CD14-positive monocyte (primary cell): ENCODE measurements around the gene TMEM170A. TPM values are rescaled to one million over a fixed set of nuclear protein-coding genes. Genes with fewer than 3 reads are reported as not detected.
A peak's percentile ranks its signal among the peaks of the same experiment; 100 is the strongest.

ENCODE experiments used
- DNase-seq, 3 donors: peaks; one replicate each; pipeline ENCODE4 v3.0.0-alpha.2; 2011 to 2022
- H2AFZ ChIP-seq: 2 replicates; pipeline ENCODE4 v1.6.0; 2012; ENCODE audit warnings: mild to moderate bottlenecking, low read depth, low read length, inconsistent platforms; ENCODE audit not compliant: insufficient read depth, poor library complexity, severe bottlenecking
- H3K27ac ChIP-seq, 2 donors: 1 replicate in 1 of 2; 2 replicates in 1 of 2; pipeline ENCODE4 v1.5.1; 2012 to 2013; ENCODE audit warnings: low read length in 2 of 2, control low read depth in 1 of 2, inconsistent platforms in 1 of 2, low read depth in 1 of 2, mild to moderate bottlenecking in 1 of 2
- H3K27me3 ChIP-seq, 2 donors: one replicate each; pipeline versions ENCODE4 v1.6.0 to v1.6.1; 2011 to 2013; ENCODE audit warnings: low read length in 2 of 2; ENCODE audit not compliant: control insufficient read depth in 2 of 2, insufficient read depth in 2 of 2
- H3K36me3 ChIP-seq, 2 donors: replicated peaks in 1 of 2; 1 replicate in 1 of 2; 2 replicates in 1 of 2; pipeline versions ENCODE4 v1.5.1 to v1.6.1; 2012 to 2013; ENCODE audit warnings: low read length in 2 of 2, control low read depth in 1 of 2, inconsistent platforms in 1 of 2, mild to moderate bottlenecking in 1 of 2; ENCODE audit not compliant: insufficient read depth in 2 of 2, control insufficient read depth in 1 of 2
- H3K4me1 ChIP-seq, 2 donors: 1 replicate in 1 of 2; 2 replicates in 1 of 2; pipeline versions ENCODE4 v1.5.1 to v1.6.1; 2012 to 2013; ENCODE audit warnings: low read length in 2 of 2, control low read depth in 1 of 2, inconsistent platforms in 1 of 2, mild to moderate bottlenecking in 1 of 2, moderate library complexity in 1 of 2; ENCODE audit not compliant: insufficient read depth in 2 of 2, control insufficient read depth in 1 of 2
- H3K4me2 ChIP-seq: replicated peaks from 2 replicates; pipeline ENCODE3; 2012; ENCODE audit warnings: low read length, moderate library complexity, mild to moderate bottlenecking; ENCODE audit not compliant: poor library complexity, severe bottlenecking; ENCODE audit errors: extremely low read depth
- H3K4me3 ChIP-seq, 3 experiments: fragments of 200-600 bp in 1 of 3; sonication (generic) in 1 of 3; replicated peaks in 1 of 3; 1 replicate in 2 of 3; 2 replicates in 1 of 3; pipeline ENCODE4 v1.5.1; 2011 to 2013; ENCODE audit warnings: low read length in 3 of 3, mild to moderate bottlenecking in 3 of 3, control low read depth in 2 of 3, low read depth in 2 of 3, inconsistent platforms in 1 of 3, moderate library complexity in 1 of 3
- H3K79me2 ChIP-seq: 2 replicates; pipeline ENCODE4 v1.6.0; 2012; ENCODE audit warnings: mild to moderate bottlenecking, control low read depth, inconsistent platforms, low read length, moderate library complexity; ENCODE audit not compliant: insufficient read depth
- H3K9ac ChIP-seq: 2 replicates; pipeline ENCODE4 v1.6.0; 2017; ENCODE audit warnings: low read length, mild to moderate bottlenecking; ENCODE audit not compliant: insufficient read depth, poor library complexity, severe bottlenecking
- H3K9me3 ChIP-seq, 2 donors: replicated peaks in 1 of 2; 1 replicate in 1 of 2; 2 replicates in 1 of 2; pipeline versions ENCODE4 v1.5.1 to v1.6.1; 2012 to 2013; ENCODE audit warnings: low read length in 2 of 2, control low read depth in 1 of 2; ENCODE audit not compliant: control insufficient read depth in 1 of 2, insufficient read depth in 1 of 2
- H4K20me1 ChIP-seq: 2 replicates; pipeline ENCODE4 v1.6.0; 2012; ENCODE audit warnings: mild to moderate bottlenecking, low read length, control low read depth, moderate library complexity; ENCODE audit not compliant: insufficient read depth
- H3K27ac Mint-ChIP-seq, 7 donors: one replicate each; pipeline ENCODE4 v1.8.0; 2020; ENCODE audit warnings: mild to moderate bottlenecking in 7 of 7, mixed read lengths in 7 of 7, moderate library complexity in 6 of 7, inconsistent platforms in 2 of 7
- H3K27me3 Mint-ChIP-seq, 3 donors: one replicate each; pipeline ENCODE4 v1.8.0; 2021 to 2022; ENCODE audit warnings: low read depth in 3 of 3, mild to moderate bottlenecking in 3 of 3, mixed read lengths in 3 of 3, moderate library complexity in 3 of 3, inconsistent platforms in 1 of 3
- H3K36me3 Mint-ChIP-seq, 2 donors: one replicate each; pipeline ENCODE4 v1.8.0; 2020; ENCODE audit warnings: mixed read lengths in 2 of 2, inconsistent platforms in 1 of 2, mild to moderate bottlenecking in 1 of 2
- H3K4me1 Mint-ChIP-seq: one replicate; pipeline ENCODE4 v1.8.0; 2020; ENCODE audit warnings: mild to moderate bottlenecking, mixed read lengths
- H3K4me3 Mint-ChIP-seq, 2 donors: one replicate each; pipeline ENCODE4 v1.8.0; 2020; ENCODE audit warnings: mild to moderate bottlenecking in 2 of 2, mixed read lengths in 2 of 2, moderate library complexity in 1 of 2
- H3K9me3 Mint-ChIP-seq, 7 donors: one replicate each; pipeline ENCODE4 v1.8.0; 2020 to 2022; ENCODE audit warnings: mixed read lengths in 7 of 7, mild to moderate bottlenecking in 6 of 7, moderate library complexity in 6 of 7, inconsistent platforms in 2 of 7
- CTCF ChIP-seq: fragments of 200-600 bp; IDR thresholded peaks from one replicate; pipeline ENCODE4 v1.8.0; 2022; ENCODE audit warnings: antibody characterized with exemption, mild to moderate bottlenecking
- WGBS: methylation state at CpG from one replicate; pipeline ENCODE4 v1.1.5; 2013; ENCODE audit warnings: missing lambda C conversion rate; ENCODE audit not compliant: insufficient coverage; 5-methylcytosine and 5-hydroxymethylcytosine counted together
- intact Hi-C, 2 donors: fragments of 100-400 bp; cut with micrococcal nuclease; formaldehyde crosslinking; loops; one replicate each; pipeline versions ENCODE4 v1.15.0 to v1.15.1; 2023
- polyA plus RNA-seq, 3 donors: library from polyadenylated mRNA; depleted of rRNA in 1 of 3; unstranded in 2 of 3; stranded (reverse) in 1 of 3; fragments of 300-500 nt in 2 of 3; fragments of >200 nt in 1 of 3; fragmentation: Illumina TruSeq in 2 of 3; gene quantifications; 1 replicate in 2 of 3; 2 replicates in 1 of 3; pipeline ENCODE4 v1.2.3, GENCODE V29; 2012 to 2021

Gene TMEM170A
- polyA plus RNA-seq, 3 donors = 17.9 to 31.6 (median 25.4) TPM

- H3K36me3 ChIP-seq = no peaks in the 10 kb centered on the region
- no peaks in the 10 kb centered on the region for H3K36me3 Mint-ChIP-seq
- H3K4me1 ChIP-seq = peaks cover 12 to 18% of the 10 kb centered on the region in 2 donors
- H3K27ac Mint-ChIP-seq = peak overlapping the region in 3 of 7 donors; percentile 7 to 66 (median 55)
- 27% methylated on average over 3 of the region's 4 CpGs for WGBS
- H3K4me3 ChIP-seq = no peak overlapping the region
- peaks cover 8 to 11% (median 10%) of the 10 kb centered on the region in 3 donors for H3K27me3 Mint-ChIP-seq
- no peaks in the 10 kb centered on the region for H3K9me3 ChIP-seq
- no peaks in the 10 kb centered on the region for H4K20me1 ChIP-seq
- H3K4me2 ChIP-seq = no peak overlapping the region
- H3K27ac ChIP-seq = no peak overlapping the region
- no peaks in the 10 kb centered on the region for H3K79me2 ChIP-seq
- intact Hi-C loops = no loop called here
- no peak for TF ChIP-seq CTCF
- peak; percentile 59 to 87 (median 70) for DNase-seq
- peaks cover 14% of the 10 kb centered on the region for H3K4me1 Mint-ChIP-seq
- peak overlapping the region in 1 of 2 donors; percentile 58 for H3K4me3 Mint-ChIP-seq
- no peaks in the 10 kb centered on the region for H3K27me3 ChIP-seq
- peaks cover 0 to 5% (median 0%) of the 10 kb centered on the region in 7 donors for H3K9me3 Mint-ChIP-seq
- no peak overlapping the region for H3K9ac ChIP-seq
- peak overlapping the region; percentile 12 for H2AFZ ChIP-seq
Observed at GRCh38 chr16:75477680-75478473, 13.4 kb upstream of the TMEM170A start.

GRCh38 chr16:75476817-75477216, 12.3 kb upstream of the TMEM170A start:
- no peak overlapping the region for H3K4me2 ChIP-seq
- no peak overlapping the region for H3K4me3 Mint-ChIP-seq
- H3K4me3 ChIP-seq = no peak overlapping the region
- no peaks in the 10 kb centered on the region for H3K9me3 ChIP-seq
- intact Hi-C loops = no loop called here
- H3K27ac ChIP-seq = no peak overlapping the region
- H3K36me3 Mint-ChIP-seq = no peaks in the 10 kb centered on the region
- H3K27me3 ChIP-seq = no peaks in the 10 kb centered on the region
- H3K27ac Mint-ChIP-seq = no peak overlapping the region
- peaks cover 6 to 9% (median 7%) of the 10 kb centered on the region in 3 donors for H3K27me3 Mint-ChIP-seq
- no peak for DNase-seq
- no peak overlapping the region for H2AFZ ChIP-seq
- no peaks in the 10 kb centered on the region for H3K36me3 ChIP-seq
- peaks cover 0 to 5% (median 0%) of the 10 kb centered on the region in 7 donors for H3K9me3 Mint-ChIP-seq
- TF ChIP-seq CTCF = no peak
- 80% methylated on average over 1 of the region's 8 CpGs for WGBS
- H4K20me1 ChIP-seq = no peaks in the 10 kb centered on the region
- H3K79me2 ChIP-seq = no peaks in the 10 kb centered on the region
- no peak overlapping the region for H3K9ac ChIP-seq
- peaks cover 12 to 18% of the 10 kb centered on the region in 2 donors for H3K4me1 ChIP-seq
- peaks cover 16% of the 10 kb centered on the region for H3K4me1 Mint-ChIP-seq
